Measurements from ENCODE around the gene CDC14B.

CDC14B gene

DNA sequence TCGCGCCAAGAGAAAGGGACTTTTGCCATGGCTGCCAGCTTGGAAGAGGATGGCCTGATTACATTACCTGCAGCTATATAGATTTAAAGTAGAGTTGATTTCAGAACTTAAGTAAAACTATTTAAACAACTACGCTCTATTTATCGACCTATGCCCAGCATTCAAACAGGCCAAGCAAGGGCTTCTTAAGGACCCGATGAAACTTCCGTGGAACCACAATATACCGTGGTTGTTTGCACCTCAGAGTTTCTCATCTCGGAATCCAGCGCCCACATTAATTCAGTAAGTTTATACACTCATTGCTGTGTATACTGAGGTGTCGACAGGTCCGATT is 505 bp upstream of the CDC14B start:
- TF ChIP-seq, protein P1, sequence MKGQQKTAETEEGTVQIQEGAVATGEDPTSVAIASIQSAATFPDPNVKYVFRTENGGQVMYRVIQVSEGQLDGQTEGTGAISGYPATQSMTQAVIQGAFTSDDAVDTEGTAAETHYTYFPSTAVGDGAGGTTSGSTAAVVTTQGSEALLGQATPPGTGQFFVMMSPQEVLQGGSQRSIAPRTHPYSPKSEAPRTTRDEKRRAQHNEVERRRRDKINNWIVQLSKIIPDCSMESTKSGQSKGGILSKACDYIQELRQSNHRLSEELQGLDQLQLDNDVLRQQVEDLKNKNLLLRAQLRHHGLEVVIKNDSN (IDR thresholded peaks at IDR 0.05): no peak
- TF ChIP-seq CEBPB (IDR thresholded peaks at IDR 0.05): no peak
- no peak for TF ChIP-seq FOXM1 (IDR thresholded peaks at IDR 0.05; ENCODE audit: borderline replicate concordance, low read depth)

DNA sequence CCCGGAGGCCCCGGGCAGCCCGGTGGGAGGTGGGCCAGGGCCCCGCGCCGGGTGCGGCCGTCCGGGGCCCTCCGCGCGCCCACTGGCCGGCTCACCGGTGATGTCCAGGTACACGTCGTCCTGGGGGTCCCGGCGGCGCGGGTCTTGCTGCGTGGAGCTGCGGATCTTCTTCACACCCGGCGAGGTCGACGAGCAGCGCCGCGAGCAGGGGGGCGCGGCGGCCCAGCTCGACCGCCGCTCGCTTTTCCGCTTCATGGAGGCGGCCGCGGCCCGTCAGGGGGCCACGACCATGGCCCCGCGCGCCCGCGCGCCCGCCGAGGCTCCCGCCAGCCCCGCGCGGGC is 548 bp downstream of the CDC14B start:
- no peak for TF ChIP-seq CEBPB (IDR thresholded peaks at IDR 0.05)
- no peak for TF ChIP-seq TCF12 (IDR thresholded peaks at IDR 0.05; ENCODE audit: low read depth)
- TF ChIP-seq TAF1 (IDR thresholded peaks at IDR 0.05; ENCODE audit: low read depth): no peak
- TF ChIP-seq, protein P2, sequence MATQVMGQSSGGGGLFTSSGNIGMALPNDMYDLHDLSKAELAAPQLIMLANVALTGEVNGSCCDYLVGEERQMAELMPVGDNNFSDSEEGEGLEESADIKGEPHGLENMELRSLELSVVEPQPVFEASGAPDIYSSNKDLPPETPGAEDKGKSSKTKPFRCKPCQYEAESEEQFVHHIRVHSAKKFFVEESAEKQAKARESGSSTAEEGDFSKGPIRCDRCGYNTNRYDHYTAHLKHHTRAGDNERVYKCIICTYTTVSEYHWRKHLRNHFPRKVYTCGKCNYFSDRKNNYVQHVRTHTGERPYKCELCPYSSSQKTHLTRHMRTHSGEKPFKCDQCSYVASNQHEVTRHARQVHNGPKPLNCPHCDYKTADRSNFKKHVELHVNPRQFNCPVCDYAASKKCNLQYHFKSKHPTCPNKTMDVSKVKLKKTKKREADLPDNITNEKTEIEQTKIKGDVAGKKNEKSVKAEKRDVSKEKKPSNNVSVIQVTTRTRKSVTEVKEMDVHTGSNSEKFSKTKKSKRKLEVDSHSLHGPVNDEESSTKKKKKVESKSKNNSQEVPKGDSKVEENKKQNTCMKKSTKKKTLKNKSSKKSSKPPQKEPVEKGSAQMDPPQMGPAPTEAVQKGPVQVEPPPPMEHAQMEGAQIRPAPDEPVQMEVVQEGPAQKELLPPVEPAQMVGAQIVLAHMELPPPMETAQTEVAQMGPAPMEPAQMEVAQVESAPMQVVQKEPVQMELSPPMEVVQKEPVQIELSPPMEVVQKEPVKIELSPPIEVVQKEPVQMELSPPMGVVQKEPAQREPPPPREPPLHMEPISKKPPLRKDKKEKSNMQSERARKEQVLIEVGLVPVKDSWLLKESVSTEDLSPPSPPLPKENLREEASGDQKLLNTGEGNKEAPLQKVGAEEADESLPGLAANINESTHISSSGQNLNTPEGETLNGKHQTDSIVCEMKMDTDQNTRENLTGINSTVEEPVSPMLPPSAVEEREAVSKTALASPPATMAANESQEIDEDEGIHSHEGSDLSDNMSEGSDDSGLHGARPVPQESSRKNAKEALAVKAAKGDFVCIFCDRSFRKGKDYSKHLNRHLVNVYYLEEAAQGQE (IDR thresholded peaks at IDR 0.05; ENCODE audit: low read depth): no peak
- no peak for TF ChIP-seq EP300 (IDR thresholded peaks at IDR 0.05; ENCODE audit: borderline replicate concordance)
- no peak for TF ChIP-seq TEAD4 (IDR thresholded peaks at IDR 0.05)
- TF ChIP-seq YY1 (IDR thresholded peaks at IDR 0.05; ENCODE audit: low read depth): no peak
- no peak for TF ChIP-seq FOXM1 (IDR thresholded peaks at IDR 0.05; ENCODE audit: borderline replicate concordance, low read depth)
- TF ChIP-seq ZBTB7A (IDR thresholded peaks at IDR 0.05; ENCODE audit: low read depth): no peak
- TF ChIP-seq NFIC (IDR thresholded peaks at IDR 0.05): no peak

DNA sequence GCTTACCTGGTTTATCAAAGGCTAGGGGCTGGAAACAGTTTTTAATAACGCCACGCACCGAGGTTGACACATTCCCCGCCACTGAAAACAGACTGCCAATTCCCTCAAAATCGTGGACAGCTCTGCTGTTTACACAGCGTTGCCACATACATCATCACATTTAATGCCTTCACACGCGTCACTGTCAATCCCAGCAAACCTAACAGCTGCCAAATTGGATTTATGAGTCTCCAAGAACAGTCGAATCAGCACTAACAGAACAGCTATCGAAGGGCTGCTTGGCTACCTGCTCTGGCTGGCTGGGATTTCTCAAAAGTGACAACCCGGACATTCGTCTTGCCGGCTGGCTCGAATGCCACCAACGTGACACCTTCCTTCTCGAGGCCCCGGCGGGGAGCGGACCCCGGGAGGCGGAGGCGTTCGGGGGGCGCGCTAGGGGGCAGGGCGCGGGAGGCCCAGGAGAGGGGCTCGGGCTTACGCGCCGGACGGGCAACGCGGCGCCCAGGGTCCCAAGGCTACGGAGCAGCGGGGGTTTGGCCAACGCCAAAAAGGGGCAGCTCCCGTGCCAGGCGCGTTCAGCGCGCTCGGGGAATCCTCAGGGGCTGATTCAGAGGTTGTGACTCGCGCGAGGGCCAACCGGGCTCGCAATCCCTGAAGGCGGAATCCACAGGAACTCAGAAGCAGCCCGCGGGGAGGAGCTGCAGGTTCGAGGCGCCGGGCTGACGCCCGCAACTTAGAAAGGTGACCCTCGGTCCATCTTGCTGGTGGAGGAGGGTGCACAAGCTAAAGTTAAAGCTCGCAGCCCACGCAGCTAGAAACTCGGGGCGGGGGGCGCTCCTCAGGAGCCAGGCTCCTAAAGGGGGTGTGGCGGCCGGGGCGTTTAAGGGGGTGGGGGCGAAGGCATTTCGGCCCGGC is 1.2 kb downstream of the CDC14B start:
- TF ChIP-seq, protein P2 (IDR thresholded peaks at IDR 0.05; ENCODE audit: low read depth): no peak
- TF ChIP-seq, protein P3, sequence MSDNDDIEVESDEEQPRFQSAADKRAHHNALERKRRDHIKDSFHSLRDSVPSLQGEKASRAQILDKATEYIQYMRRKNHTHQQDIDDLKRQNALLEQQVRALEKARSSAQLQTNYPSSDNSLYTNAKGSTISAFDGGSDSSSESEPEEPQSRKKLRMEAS (IDR thresholded peaks at IDR 0.05): peak; percentile 58
- TF ChIP-seq EGR1 (IDR thresholded peaks at IDR 0.05) (no peak), CREB1 (IDR thresholded peaks at IDR 0.05; ENCODE audit: low read depth) (no peak), CEBPB (IDR thresholded peaks at IDR 0.05) (no peak), EP300 (IDR thresholded peaks at IDR 0.05; ENCODE audit: borderline replicate concordance) (no peak), ZBTB7A (IDR thresholded peaks at IDR 0.05; ENCODE audit: low read depth) (peak; percentile 30; the same call in 1 of the 2 replicates), TEAD4 (IDR thresholded peaks at IDR 0.05) (no peak)
- TF ChIP-seq, protein P1 (IDR thresholded peaks at IDR 0.05): no peak

DNA sequence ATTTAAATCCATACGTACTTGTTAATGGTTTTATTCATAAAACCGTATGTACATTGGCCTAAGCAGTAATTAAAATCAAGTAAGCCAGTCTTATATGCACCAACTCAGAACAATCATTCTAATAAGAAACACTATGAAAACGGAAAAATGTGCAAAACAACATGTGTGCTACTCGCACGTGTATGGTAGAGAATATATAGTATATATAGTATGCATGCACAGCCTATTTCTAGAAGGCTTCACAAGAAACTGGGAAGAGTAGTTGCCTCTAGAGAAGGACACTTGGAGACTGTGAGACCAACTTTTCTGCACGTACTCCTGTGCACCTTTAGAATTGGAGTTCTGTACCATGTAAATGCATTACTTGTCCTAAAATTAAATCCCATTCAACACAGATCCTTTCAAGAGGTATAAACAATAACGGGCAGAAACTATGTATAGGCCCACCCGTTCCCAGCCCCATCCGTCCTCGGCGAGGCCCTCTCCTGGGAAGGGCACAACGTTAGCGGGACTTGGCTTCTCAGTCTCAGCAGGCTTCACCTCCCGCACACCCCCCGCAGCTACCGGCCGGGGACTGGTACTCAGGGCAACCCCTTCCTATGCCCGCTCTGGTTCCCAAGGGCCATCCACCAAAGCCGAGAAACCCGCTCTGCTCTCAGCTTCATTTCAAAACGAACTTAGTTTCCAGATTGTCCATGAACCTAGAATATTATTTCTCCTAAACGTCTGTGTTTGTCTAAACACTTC is 2.0 kb downstream of the CDC14B start:
- TF ChIP-seq, protein P3 (IDR thresholded peaks at IDR 0.05): no peak
- TF ChIP-seq CREB1 (IDR thresholded peaks at IDR 0.05; ENCODE audit: low read depth): no peak
- TF ChIP-seq, protein P2 (IDR thresholded peaks at IDR 0.05; ENCODE audit: low read depth): no peak
- TF ChIP-seq EP300 (IDR thresholded peaks at IDR 0.05; ENCODE audit: borderline replicate concordance): no peak
- TF ChIP-seq TAF1 (IDR thresholded peaks at IDR 0.05; ENCODE audit: low read depth): no peak
- no peak for TF ChIP-seq RAD21 (IDR thresholded peaks at IDR 0.05; ENCODE audit: low read depth)
- TF ChIP-seq EGR1 (IDR thresholded peaks at IDR 0.05): no peak
- TF ChIP-seq CEBPB (IDR thresholded peaks at IDR 0.05): no peak
- no peak for TF ChIP-seq NFIC (IDR thresholded peaks at IDR 0.05)
- no peak for TF ChIP-seq ZBTB7A (IDR thresholded peaks at IDR 0.05; ENCODE audit: low read depth)
